HG02973 (cell line): Measurements from ENCODE around the gene SNAPC2.
"Not testable (repeated sequence)": the region's sequence is repeated elsewhere in the genome, so short reads cannot be mapped to it uniquely, and the experiment has no call there.

Source experiments
- ATAC-seq: cut with Tn5 transposase; IDR thresholded peaks from one replicate; pipeline ENCODE4 v1.9.1; 2021; ENCODE audit warnings: moderate library complexity; ENCODE audit not compliant: unreplicated experiment

The SNAPC2 gene

GRCh38 chr19:7888145-7888825, 31.9 kb upstream of the SNAPC2 start, which contains the start of gene LRRC8E:
Gene LRRC8E (plus strand): TSS chr19:7888510. CDS start chr19:7895604, 7,094 bp downstream.
- no peak for ATAC-seq

- ATAC-seq: no peak
Observed at GRCh38 chr19:7888826-7889217, 31.3 kb upstream of the SNAPC2 start.

GRCh38 chr19:7893362-7894101, 26.6 kb upstream of the SNAPC2 start:
- not testable (repeated sequence) for ATAC-seq

GRCh38 chr19:7894612-7895309, 25.4 kb upstream of the SNAPC2 start:
- no peak for ATAC-seq

- ATAC-seq: no peak
Observed at GRCh38 chr19:7895565-7895964, 24.6 kb upstream of the SNAPC2 start.

GRCh38 chr19:7897292-7897691, 22.8 kb upstream of the SNAPC2 start:
- no peak for ATAC-seq

GRCh38 chr19:7898967-7899366, 21.2 kb upstream of the SNAPC2 start:
- no peak for ATAC-seq

- no peak for ATAC-seq
Observed at GRCh38 chr19:7899751-7900378, 20.3 kb upstream of the SNAPC2 start.

GRCh38 chr19:7900401-7900870, 19.7 kb upstream of the SNAPC2 start:
- no peak for ATAC-seq

GRCh38 chr19:7900931-7901330, 19.2 kb upstream of the SNAPC2 start:
- ATAC-seq: no peak

GRCh38 chr19:7901337-7901736, 18.8 kb upstream of the SNAPC2 start:
- no peak for ATAC-seq

- ATAC-seq: no peak
Observed at GRCh38 chr19:7902796-7903243, 17.3 kb upstream of the SNAPC2 start.

- peak; percentile 72 for ATAC-seq
Observed at GRCh38 chr19:7903244-7904073, 16.7 kb upstream of the SNAPC2 start, which contains the start of gene MAP2K7. Gene MAP2K7 (plus strand): TSS chr19:7903877. CDS start chr19:7903945, 68 bp downstream.

- ATAC-seq: peak; percentile 30
Observed at GRCh38 chr19:7904074-7905020, 15.8 kb upstream of the SNAPC2 start.

- no peak for ATAC-seq
Observed at GRCh38 chr19:7905268-7905667, 14.9 kb upstream of the SNAPC2 start.

- no peak for ATAC-seq
Observed at GRCh38 chr19:7905859-7906258, 14.3 kb upstream of the SNAPC2 start.

- ATAC-seq: no peak
Observed at GRCh38 chr19:7907122-7907521, 13.0 kb upstream of the SNAPC2 start.

- ATAC-seq: no peak
Observed at GRCh38 chr19:7907544-7907943, 12.6 kb upstream of the SNAPC2 start.

- ATAC-seq: no peak
Observed at GRCh38 chr19:7908078-7908699, 11.9 kb upstream of the SNAPC2 start.
